Measurements from ENCODE around the gene RNF212B.

The RNF212B gene

GRCh38 chr14:23321572-23322547, 84.1 kb downstream of the RNF212B start:
- ChIA-PET POLR2A (interaction anchor here (0.7 to 8.9 kb wide), 31 partner anchors 10 to 867 kb away, joined by 3 to 256 read pairs (median 5); partner anchors contain the start of genes AP1G2, BCL2L2, CMTM5 and DCAF11), CTCF (interaction anchor here (0.6 to 2.6 kb wide), 7 partner anchors 16 to 217 kb away, joined by 3 to 13 read pairs (median 4); partner anchors contain the start of gene BCL2L2)
- no peak for TF ChIP-seq PKNOX1 (IDR thresholded peaks at IDR 0.05)
- no peak for TF ChIP-seq LEF1 (IDR thresholded peaks at IDR 0.05; ENCODE audit: borderline replicate concordance)
- TF ChIP-seq FOXK2 (IDR thresholded peaks at IDR 0.05) = no peak
- no peak for TF ChIP-seq BHLHE40 (IDR thresholded peaks at IDR 0.05; ENCODE audit: borderline replicate concordance)
- no peak for TF ChIP-seq SUZ12 (IDR thresholded peaks at IDR 0.05)
- peak; percentile 34 for DNase-seq (ENCODE audit: extremely low spot score)

All from HEK293T (cell line).